ENCODE data around the gene PDE6B.
A peak's percentile ranks its signal among the peaks of the same experiment; 100 is the strongest.

The PDE6B gene

DNA sequence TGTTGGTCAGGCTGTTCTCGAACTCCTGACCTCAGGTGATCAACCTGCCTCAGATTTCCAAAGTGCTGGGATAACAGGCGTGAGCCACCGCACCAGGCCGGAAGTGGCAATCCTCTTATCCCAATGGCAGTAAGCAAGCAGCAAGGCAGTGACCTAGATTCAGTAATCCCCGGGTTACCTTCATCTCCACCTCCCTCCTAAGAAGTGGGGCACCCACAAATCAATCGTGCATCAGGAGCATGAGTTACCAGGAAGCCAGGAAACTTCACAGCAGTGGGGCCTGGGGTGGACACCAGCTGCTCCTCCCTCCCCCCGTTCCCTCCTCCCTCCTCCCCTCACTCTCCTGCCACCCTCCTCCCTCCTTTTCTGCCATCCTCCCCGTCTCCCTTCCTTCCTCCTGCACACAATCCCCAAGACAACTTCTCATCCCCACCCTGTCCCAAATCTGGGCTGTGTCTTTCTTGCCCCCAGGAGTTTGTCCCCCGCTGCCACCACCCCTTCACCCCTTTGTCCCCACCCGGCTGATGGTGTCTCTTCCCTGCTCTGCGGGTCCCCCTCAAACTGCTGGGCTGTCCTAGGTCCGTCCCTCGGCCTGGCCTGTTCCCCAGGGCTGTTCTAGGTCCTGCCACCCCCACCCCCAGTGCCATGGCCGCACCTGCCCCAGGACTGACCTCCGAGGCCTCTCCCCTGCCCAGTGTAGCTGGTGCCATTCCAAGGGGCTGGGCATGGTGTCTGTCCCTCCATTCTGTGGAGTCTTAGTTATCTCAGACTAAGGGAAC is 2.2 kb downstream of the PDE6B start:
- DNase-seq (ENCODE audit: low spot score), result no peak
- TF ChIP-seq, protein P1, sequence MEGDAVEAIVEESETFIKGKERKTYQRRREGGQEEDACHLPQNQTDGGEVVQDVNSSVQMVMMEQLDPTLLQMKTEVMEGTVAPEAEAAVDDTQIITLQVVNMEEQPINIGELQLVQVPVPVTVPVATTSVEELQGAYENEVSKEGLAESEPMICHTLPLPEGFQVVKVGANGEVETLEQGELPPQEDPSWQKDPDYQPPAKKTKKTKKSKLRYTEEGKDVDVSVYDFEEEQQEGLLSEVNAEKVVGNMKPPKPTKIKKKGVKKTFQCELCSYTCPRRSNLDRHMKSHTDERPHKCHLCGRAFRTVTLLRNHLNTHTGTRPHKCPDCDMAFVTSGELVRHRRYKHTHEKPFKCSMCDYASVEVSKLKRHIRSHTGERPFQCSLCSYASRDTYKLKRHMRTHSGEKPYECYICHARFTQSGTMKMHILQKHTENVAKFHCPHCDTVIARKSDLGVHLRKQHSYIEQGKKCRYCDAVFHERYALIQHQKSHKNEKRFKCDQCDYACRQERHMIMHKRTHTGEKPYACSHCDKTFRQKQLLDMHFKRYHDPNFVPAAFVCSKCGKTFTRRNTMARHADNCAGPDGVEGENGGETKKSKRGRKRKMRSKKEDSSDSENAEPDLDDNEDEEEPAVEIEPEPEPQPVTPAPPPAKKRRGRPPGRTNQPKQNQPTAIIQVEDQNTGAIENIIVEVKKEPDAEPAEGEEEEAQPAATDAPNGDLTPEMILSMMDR (IDR thresholded peaks at IDR 0.05; ENCODE audit: extremely low read depth, missing control alignments), result no peak

DNA sequence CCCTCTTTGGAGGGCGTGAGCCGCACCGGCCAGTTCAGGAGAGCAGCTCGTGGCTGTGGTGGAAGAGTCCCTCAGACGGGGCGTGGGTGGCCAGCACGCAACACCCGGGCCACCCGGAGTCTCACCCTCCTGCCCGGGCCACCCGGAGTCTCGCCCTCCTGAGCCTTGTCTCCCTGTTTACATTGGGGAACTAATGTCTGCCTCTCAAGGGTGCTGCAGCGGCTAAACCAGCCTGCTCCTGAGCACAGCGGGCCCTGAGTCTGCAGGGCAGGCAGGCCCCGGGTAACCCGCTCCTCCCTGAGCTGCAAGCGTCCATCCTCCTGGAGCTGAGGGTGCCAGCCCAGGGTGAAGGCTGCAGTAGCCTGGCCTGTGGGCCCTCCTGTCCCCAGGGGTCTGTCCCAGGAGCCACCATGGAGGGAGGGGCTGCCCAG is 3.0 kb downstream of the PDE6B start:
- TF ChIP-seq, protein P1 (IDR thresholded peaks at IDR 0.05; ENCODE audit: extremely low read depth, missing control alignments), result no peak
- peak; percentile 17 for DNase-seq (ENCODE audit: low spot score)

DNA sequence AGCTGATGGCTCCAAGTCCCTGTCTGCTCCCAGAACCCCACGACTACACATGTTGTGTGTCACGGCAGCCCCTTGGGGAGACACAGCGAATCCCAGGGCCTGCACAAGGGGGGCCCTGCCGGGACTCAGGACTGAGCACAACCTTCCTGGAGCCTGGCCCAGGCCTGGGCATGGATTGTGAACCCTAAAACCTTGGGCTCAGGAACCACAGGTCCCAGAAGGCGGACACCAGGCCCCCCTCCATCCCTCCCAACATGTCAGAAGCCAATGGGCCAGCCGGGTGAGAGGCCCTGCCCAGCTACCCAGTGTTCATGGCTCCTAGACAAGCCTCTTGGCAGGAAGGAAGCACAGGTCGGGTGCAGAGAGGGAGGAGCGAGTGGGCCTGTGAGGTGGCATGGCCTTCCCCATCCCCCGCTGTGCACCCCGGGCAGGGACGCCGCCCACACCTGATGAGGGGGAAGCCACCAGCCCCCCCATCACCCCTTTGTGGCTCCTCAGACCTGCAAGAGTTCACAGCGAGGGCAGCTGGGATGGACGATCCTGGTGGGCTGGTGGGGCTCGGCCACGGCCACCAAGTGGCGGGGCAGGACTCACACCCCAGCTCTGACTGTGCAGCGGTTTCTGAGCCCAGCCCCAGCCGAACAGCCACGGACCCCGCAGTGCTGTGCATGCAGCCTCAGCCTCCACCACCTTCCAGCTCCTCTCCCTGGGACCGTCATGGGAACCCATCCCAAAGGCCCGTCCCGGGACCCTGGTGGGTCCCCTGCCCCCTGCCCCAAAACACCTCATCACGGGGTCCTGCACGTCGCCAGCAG is 3.7 kb downstream of the PDE6B start:
- TF ChIP-seq, protein P1 (IDR thresholded peaks at IDR 0.05; ENCODE audit: extremely low read depth, missing control alignments), result no peak
- DNase-seq (ENCODE audit: low spot score), result no peak

DNA sequence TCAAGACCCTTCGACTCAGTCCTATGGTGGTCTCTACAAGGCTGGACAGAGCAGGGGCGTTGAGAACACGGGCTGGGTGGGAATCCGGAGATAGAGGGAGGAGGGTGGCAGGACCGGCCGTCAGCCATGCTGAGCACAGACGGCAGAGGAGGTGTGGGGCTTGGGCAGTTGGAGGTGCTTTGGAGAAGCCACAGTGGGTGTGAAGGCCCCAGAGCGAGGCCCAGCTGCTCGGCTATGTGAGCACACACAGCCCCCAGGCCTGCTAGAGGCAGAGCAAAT is 4.2 kb downstream of the PDE6B start:
- TF ChIP-seq, protein P1 (IDR thresholded peaks at IDR 0.05; ENCODE audit: extremely low read depth, missing control alignments), result no peak
- DNase-seq (ENCODE audit: low spot score), result no peak

DNA sequence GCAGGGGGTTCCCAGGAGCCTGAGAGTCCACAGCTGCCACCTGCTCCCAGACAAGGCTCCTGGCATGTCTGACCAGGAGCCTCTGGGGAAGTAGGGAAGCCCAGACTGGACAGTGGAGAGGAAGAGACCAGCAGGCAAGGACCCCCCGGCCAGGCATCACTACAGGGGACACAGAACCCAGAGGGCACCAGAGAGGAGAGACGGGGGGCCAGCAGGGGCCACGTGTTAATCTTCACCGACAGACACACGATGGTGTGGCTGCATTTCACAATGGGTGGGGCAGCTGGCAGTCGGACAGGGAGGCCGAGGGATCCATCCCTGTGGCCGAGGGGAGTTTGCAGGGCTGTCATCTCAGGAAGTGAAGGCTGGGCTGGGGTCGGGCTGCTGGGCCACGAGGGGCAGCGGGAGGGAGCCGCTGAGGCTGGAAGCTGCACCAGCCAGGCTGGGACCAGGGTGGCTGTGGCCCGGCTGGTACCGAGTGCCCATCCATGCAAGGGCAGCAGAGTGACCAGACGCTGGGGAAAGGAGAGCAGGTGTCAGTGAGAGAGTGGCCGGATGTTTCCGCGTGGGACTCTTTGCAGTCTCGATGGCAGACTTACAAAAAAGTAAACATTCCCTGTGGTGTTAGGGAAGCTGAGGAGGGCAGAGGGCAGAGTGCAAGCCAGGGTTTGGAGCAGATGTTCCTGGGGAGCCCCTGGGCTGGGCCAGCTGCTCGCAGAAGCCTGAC is 4.7 kb downstream of the PDE6B start:
- DNase-seq (ENCODE audit: low spot score), result no peak
- TF ChIP-seq, protein P1 (IDR thresholded peaks at IDR 0.05; ENCODE audit: extremely low read depth, missing control alignments), result no peak

DNA sequence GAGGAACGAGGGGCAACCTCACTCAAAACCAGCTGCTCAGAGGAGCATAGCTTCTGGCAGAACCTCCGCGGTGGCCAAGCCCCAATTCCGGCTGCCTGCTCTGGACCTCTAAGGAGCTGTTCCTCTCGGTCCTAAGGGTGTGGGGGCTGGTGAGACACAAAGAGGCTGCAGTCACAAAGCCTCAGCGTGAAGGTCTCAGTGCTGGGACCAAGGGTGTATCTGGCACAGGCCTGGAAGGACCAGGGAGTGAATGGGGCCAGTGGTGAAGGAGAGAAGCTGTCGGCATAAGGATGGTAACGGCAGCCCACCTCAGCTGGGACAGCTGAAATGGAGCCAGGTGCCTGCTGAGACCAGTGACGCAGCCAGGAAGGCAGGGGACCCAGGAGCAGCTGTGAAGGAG is 5.3 kb downstream of the PDE6B start:
- DNase-seq (ENCODE audit: low spot score), result peak; percentile 18

More for the DNA sequence above, 5.3 kb downstream of the PDE6B start:
- TF ChIP-seq, protein P1 (IDR thresholded peaks at IDR 0.05; ENCODE audit: extremely low read depth, missing control alignments), result no peak

Measured in GM20000 (cell line).